H1 (cell line): ENCODE measurements around the gene SLC12A5.

Experiments used
- EP300 ChIP-seq, 2 experiments: IDR thresholded peaks; 1 replicate in 1 of 2; 2 replicates in 1 of 2; pipeline ENCODE4 v1.6.1; 2011 to 2012; ENCODE audit warnings: low read depth in 2 of 2, low read length in 2 of 2, mild to moderate bottlenecking in 2 of 2, borderline replicate concordance in 1 of 2, inconsistent platforms in 1 of 2, moderate library complexity in 1 of 2
- EZH2 ChIP-seq: fragments of 200-600 bp; sonication (generic); IDR thresholded peaks from 2 replicates; pipeline ENCODE4 v1.7.1; 2012; ENCODE audit warnings: low read depth, mild to moderate bottlenecking, moderate library complexity, low read length, inconsistent platforms; ENCODE audit not compliant: severe bottlenecking
- MAFK ChIP-seq: IDR thresholded peaks from 2 replicates; pipeline ENCODE4 v1.6.1; 2012; ENCODE audit warnings: low read depth, mild to moderate bottlenecking, improper control_type of control experiment, low read length
- POLR2A ChIP-seq, 2 experiments: IDR thresholded peaks; 1 replicate in 1 of 2; 2 replicates in 1 of 2; pipeline ENCODE4 v1.6.1; 2011; ENCODE audit warnings: low read depth in 2 of 2, low read length in 2 of 2, mild to moderate bottlenecking in 2 of 2; ENCODE audit errors: control extremely low read depth in 1 of 2
- POLR2AphosphoS5 ChIP-seq: IDR thresholded peaks from 2 replicates; pipeline ENCODE4 v1.6.1; 2011; ENCODE audit warnings: low read depth, low read length
- RNF2 ChIP-seq: fragments of 200-900, 300-1000 bp; sonication (generic); IDR thresholded peaks from 2 replicates; pipeline ENCODE4 v1.7.1; 2016; ENCODE audit warnings: borderline replicate concordance, low read depth, mild to moderate bottlenecking, antibody characterized with exemption, low read length; ENCODE audit not compliant: poor library complexity, severe bottlenecking; ENCODE audit errors: missing control alignments
- TEAD4 ChIP-seq: IDR thresholded peaks from 2 replicates; pipeline ENCODE4 v1.6.1; 2012; ENCODE audit warnings: low read depth, low read length, inconsistent platforms, mixed read lengths
- ZNF274 ChIP-seq: IDR thresholded peaks from 2 replicates; pipeline ENCODE4 v1.7.0; 2012; ENCODE audit warnings: low read length, borderline replicate concordance; ENCODE audit errors: extremely low read depth
- TF ChIP-seq, protein P1 (sequence below), 3 experiments: IDR thresholded peaks; 1 replicate in 2 of 3; 2 replicates in 1 of 3; pipeline versions ENCODE4 v1.5.1 to v1.6.1; 2011; ENCODE audit warnings: low read length in 3 of 3, mild to moderate bottlenecking in 3 of 3, inconsistent platforms in 2 of 3, low read depth in 1 of 3, moderate library complexity in 1 of 3; ENCODE audit not compliant: insufficient read depth in 1 of 3; ENCODE audit errors: control extremely low read depth in 1 of 3
- TF ChIP-seq, protein P2 (sequence below): IDR thresholded peaks from 2 replicates; pipeline ENCODE4 v1.6.1; 2012; ENCODE audit warnings: low read length, inconsistent platforms

DNA sequence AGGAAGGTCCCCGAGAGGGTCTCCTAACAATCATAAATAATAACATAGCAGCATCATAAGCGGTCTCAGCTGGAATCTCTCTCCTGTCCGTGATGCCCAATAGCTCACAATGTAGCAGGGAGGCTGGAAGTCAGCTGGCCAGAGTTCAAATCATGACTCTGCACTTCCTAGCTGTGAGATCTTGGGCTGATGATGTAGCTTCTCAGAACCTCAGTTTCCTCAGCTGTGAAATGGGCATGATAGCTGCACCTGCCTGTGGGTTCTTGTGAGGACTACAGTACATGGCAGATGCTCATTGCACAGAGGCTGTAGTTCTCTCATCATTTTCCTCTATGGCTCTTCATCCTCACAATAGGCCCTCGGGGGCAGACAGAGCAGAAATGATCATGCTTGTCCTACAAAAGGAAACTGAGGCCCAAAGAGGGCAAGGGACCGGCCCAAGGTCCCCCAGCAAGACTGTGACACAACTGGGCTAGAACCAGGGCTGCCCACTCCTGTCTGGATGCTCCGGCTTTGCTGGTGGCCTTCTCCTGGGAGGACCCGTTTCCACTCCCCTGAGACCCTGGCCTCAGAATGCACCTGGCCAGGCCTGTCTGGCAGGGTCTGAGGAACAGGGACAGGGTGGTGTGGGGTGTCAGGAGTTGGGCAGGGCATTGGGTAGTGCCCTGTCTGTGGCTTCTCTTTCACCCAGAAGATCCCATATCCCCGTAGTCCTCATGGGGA, 17.7 kb downstream of the SLC12A5 start:
- no peak for TF ChIP-seq EZH2
- no peak for TF ChIP-seq POLR2AphosphoS5
- no peak for TF ChIP-seq TEAD4
- TF ChIP-seq, protein P1, sequence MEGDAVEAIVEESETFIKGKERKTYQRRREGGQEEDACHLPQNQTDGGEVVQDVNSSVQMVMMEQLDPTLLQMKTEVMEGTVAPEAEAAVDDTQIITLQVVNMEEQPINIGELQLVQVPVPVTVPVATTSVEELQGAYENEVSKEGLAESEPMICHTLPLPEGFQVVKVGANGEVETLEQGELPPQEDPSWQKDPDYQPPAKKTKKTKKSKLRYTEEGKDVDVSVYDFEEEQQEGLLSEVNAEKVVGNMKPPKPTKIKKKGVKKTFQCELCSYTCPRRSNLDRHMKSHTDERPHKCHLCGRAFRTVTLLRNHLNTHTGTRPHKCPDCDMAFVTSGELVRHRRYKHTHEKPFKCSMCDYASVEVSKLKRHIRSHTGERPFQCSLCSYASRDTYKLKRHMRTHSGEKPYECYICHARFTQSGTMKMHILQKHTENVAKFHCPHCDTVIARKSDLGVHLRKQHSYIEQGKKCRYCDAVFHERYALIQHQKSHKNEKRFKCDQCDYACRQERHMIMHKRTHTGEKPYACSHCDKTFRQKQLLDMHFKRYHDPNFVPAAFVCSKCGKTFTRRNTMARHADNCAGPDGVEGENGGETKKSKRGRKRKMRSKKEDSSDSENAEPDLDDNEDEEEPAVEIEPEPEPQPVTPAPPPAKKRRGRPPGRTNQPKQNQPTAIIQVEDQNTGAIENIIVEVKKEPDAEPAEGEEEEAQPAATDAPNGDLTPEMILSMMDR (IDR thresholded peaks at IDR 0.05; ENCODE audit: control extremely low read depth in 1 of 3, insufficient read depth in 1 of 3, low read depth in 1 of 3, low read length in 3 of 3) = no peak
- TF ChIP-seq EP300 (IDR thresholded peaks at IDR 0.05; ENCODE audit: borderline replicate concordance in 1 of 2, low read depth in 2 of 2, low read length in 2 of 2) = no peak
- TF ChIP-seq MAFK = no peak
- TF ChIP-seq RNF2 = no peak
- TF ChIP-seq, protein P2, sequence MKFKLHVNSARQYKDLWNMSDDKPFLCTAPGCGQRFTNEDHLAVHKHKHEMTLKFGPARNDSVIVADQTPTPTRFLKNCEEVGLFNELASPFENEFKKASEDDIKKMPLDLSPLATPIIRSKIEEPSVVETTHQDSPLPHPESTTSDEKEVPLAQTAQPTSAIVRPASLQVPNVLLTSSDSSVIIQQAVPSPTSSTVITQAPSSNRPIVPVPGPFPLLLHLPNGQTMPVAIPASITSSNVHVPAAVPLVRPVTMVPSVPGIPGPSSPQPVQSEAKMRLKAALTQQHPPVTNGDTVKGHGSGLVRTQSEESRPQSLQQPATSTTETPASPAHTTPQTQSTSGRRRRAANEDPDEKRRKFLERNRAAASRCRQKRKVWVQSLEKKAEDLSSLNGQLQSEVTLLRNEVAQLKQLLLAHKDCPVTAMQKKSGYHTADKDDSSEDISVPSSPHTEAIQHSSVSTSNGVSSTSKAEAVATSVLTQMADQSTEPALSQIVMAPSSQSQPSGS = no peak
- TF ChIP-seq POLR2A (IDR thresholded peaks at IDR 0.05; ENCODE audit: control extremely low read depth in 1 of 2, low read depth in 2 of 2, low read length in 2 of 2) = no peak
- TF ChIP-seq ZNF274 = no peak
